ENCODE measurements around the gene NNT. TPM values are rescaled to one million over a fixed set of nuclear protein-coding genes. Genes with fewer than 3 reads are reported as not detected.
A peak's percentile ranks its signal among the peaks of the same experiment; 100 is the strongest.

NNT gene
- polyA plus RNA-seq, 3 donors: 17.1 to 47.2 (median 41.2) TPM

DNA sequence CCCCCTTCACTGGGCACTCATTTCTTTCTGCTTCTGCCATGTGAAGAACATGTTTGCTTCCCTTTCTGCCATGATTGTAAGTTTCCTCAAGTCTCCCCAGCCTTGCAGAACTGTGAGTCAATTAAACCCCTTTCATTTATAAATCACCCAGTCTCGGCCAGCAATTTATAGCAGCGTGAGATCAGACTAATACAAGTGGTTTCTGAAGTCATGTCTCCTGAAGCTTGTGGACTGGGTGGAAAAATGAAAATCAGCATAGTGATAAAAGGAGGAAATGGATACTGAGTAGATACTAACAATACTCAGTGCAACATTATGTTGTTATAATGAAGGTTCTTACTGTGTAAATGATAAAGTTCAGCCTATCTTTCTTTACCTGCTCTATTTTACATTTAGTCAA lies 35.1 kb downstream of the NNT start:
- no peaks in the 10 kb centered on the region for H3K27me3 ChIP-seq (ENCODE audit: control insufficient read depth in 2 of 2, insufficient read depth in 2 of 2, low read length in 2 of 2)
- no peaks in the 10 kb centered on the region for H3K9me3 ChIP-seq (replicated peaks in 1 of 2; ENCODE audit: control insufficient read depth in 1 of 2, insufficient read depth in 1 of 2, low read length in 2 of 2)
- no CpG with 5 or more reads among the region's 2 CpGs for WGBS (ENCODE audit: insufficient coverage)
- peaks cover 7 to 12% of the 10 kb centered on the region in 2 donors for H3K4me1 ChIP-seq (ENCODE audit: control insufficient read depth in 1 of 2, insufficient read depth in 2 of 2, low read length in 2 of 2)
- no peak overlapping the region for H2AFZ ChIP-seq (ENCODE audit: insufficient read depth, low read depth, low read length, poor library complexity, severe bottlenecking)
- TF ChIP-seq, protein P1, sequence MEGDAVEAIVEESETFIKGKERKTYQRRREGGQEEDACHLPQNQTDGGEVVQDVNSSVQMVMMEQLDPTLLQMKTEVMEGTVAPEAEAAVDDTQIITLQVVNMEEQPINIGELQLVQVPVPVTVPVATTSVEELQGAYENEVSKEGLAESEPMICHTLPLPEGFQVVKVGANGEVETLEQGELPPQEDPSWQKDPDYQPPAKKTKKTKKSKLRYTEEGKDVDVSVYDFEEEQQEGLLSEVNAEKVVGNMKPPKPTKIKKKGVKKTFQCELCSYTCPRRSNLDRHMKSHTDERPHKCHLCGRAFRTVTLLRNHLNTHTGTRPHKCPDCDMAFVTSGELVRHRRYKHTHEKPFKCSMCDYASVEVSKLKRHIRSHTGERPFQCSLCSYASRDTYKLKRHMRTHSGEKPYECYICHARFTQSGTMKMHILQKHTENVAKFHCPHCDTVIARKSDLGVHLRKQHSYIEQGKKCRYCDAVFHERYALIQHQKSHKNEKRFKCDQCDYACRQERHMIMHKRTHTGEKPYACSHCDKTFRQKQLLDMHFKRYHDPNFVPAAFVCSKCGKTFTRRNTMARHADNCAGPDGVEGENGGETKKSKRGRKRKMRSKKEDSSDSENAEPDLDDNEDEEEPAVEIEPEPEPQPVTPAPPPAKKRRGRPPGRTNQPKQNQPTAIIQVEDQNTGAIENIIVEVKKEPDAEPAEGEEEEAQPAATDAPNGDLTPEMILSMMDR (IDR thresholded peaks at IDR 0.05): no peak
- Mint-ChIP-seq H3K27me3 (ENCODE audit: low read depth in 3 of 3) (no peaks in the 10 kb centered on the region), H3K4me1 (peaks cover 19% of the 10 kb centered on the region), H3K27ac (peak overlapping the region in 4 of 7 donors; percentile 1 to 84 (median 40)), H3K9me3 (no peaks in the 10 kb centered on the region), H3K4me3 (no peak overlapping the region), H3K36me3 (peaks cover 50% of the 10 kb centered on the region in 2 donors)
- intact Hi-C loops (cut with micrococcal nuclease): no loop called here
- H3K27ac ChIP-seq (ENCODE audit: low read depth in 1 of 2, low read length in 2 of 2): peak overlapping the region in 1 of 2 donors; percentile 54
- peaks cover 35 to 71% of the 10 kb centered on the region in 2 donors for H3K36me3 ChIP-seq (replicated peaks in 1 of 2; ENCODE audit: control insufficient read depth in 1 of 2, insufficient read depth in 2 of 2, low read length in 2 of 2)
- H3K9ac ChIP-seq (ENCODE audit: insufficient read depth, low read length, poor library complexity, severe bottlenecking): no peak overlapping the region
- H3K79me2 ChIP-seq (ENCODE audit: insufficient read depth, low read length): peaks cover 7% of the 10 kb centered on the region
- DNase-seq: no peak
- no peaks in the 10 kb centered on the region for H4K20me1 ChIP-seq (ENCODE audit: insufficient read depth, low read length)
- H3K4me2 ChIP-seq (replicated peaks; ENCODE audit: extremely low read depth, low read length, poor library complexity, severe bottlenecking): no peak overlapping the region
- no peak overlapping the region for H3K4me3 ChIP-seq (replicated peaks in 1 of 3; ENCODE audit: low read depth in 2 of 3, low read length in 3 of 3)

DNA sequence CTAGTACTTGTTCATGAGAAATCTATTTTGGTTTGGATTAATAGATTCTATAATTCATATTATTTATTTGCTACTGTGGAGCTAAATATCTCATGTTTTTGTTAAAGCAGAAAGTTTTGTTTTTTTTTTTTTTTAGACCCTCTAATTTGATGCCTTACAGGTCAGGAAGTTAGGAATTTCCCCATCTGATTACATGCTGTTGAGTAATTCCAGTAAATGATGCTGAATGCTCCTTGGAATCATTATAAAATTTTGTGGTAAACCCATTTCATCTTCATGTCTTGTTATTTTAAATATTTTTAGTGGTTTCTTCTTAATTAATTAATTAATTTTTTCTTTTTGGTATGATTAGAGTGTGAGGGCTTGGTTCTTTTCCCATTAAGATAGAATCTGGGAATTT lies 35.6 kb downstream of the NNT start:
- H3K4me2 ChIP-seq (replicated peaks; ENCODE audit: extremely low read depth, low read length, poor library complexity, severe bottlenecking): no peak overlapping the region

More for the DNA sequence above, 35.6 kb downstream of the NNT start:
- Histone ChIP-seq H2AFZ (ENCODE audit: insufficient read depth, low read depth, low read length, poor library complexity, severe bottlenecking) (no peak overlapping the region), H3K27ac (ENCODE audit: low read depth in 1 of 2, low read length in 2 of 2) (peak overlapping the region in 1 of 2 donors; percentile 12), H3K27me3 (ENCODE audit: control insufficient read depth in 2 of 2, insufficient read depth in 2 of 2, low read length in 2 of 2) (no peaks in the 10 kb centered on the region), H4K20me1 (ENCODE audit: insufficient read depth, low read length) (no peaks in the 10 kb centered on the region), H3K4me3 (replicated peaks in 1 of 3; ENCODE audit: low read depth in 2 of 3, low read length in 3 of 3) (no peak overlapping the region), H3K36me3 (replicated peaks in 1 of 2; ENCODE audit: control insufficient read depth in 1 of 2, insufficient read depth in 2 of 2, low read length in 2 of 2) (peaks cover 39 to 71% of the 10 kb centered on the region in 2 donors), H3K4me1 (ENCODE audit: control insufficient read depth in 1 of 2, insufficient read depth in 2 of 2, low read length in 2 of 2) (peaks cover 7 to 12% of the 10 kb centered on the region in 2 donors), H3K9ac (ENCODE audit: insufficient read depth, low read length, poor library complexity, severe bottlenecking) (no peak overlapping the region), H3K9me3 (replicated peaks in 1 of 2; ENCODE audit: control insufficient read depth in 1 of 2, insufficient read depth in 1 of 2, low read length in 2 of 2) (no peaks in the 10 kb centered on the region), H3K79me2 (ENCODE audit: insufficient read depth, low read length) (peaks cover 7% of the 10 kb centered on the region)
- no peak overlapping the region for H3K4me3 Mint-ChIP-seq
- TF ChIP-seq, protein P1 (IDR thresholded peaks at IDR 0.05): no peak
- intact Hi-C loops (cut with micrococcal nuclease): no loop called here
- DNase-seq: no peak
- H3K36me3 Mint-ChIP-seq: peaks cover 50 to 52% of the 10 kb centered on the region in 2 donors
- H3K9me3 Mint-ChIP-seq: no peaks in the 10 kb centered on the region
- H3K4me1 Mint-ChIP-seq: peaks cover 16% of the 10 kb centered on the region
- H3K27ac Mint-ChIP-seq: no peak overlapping the region
- no peaks in the 10 kb centered on the region for H3K27me3 Mint-ChIP-seq (ENCODE audit: low read depth in 3 of 3)
